ENCODE results near the gene LYRM1.

Gene LYRM1

GRCh38 chr16:20918486-20919239 lies 18.1 kb downstream of the LYRM1 start:
- Histone ChIP-seq H3K4me3 (ENCODE audit: insufficient read depth, low read length, poor library complexity, severe bottlenecking) (no peak overlapping the region), H3K79me2 (ENCODE audit: insufficient read depth, low read length) (no peaks in the 10 kb centered on the region), H3K27me3 (ENCODE audit: low read length) (no peaks in the 10 kb centered on the region), H3K9me2 (replicated peaks; ENCODE audit: insufficient read depth, low read length) (no peaks in the 10 kb centered on the region), H3K36me3 (ENCODE audit: low read length) (no peaks in the 10 kb centered on the region), H3F3A (ENCODE audit: insufficient read depth) (peaks cover 8% of the 10 kb centered on the region), H4K20me1 (ENCODE audit: low read depth, low read length) (no peaks in the 10 kb centered on the region), H3K9ac (ENCODE audit: low read length) (no peak overlapping the region), H3K27ac (ENCODE audit: low read depth, low read length) (no peak overlapping the region), H3K4me2 (ENCODE audit: low read depth, low read length, poor library complexity, severe bottlenecking) (no peak overlapping the region), H2AFZ (ENCODE audit: low read depth, low read length, severe bottlenecking) (no peak overlapping the region), H3K9me3 (ENCODE audit: insufficient read depth, low read length) (no peaks in the 10 kb centered on the region)
- no peak for TF ChIP-seq EZH2phosphoT487 (conservative IDR thresholded peaks at IDR 0.05; ENCODE audit: low read length)
- no peak for TF ChIP-seq CTCF (IDR thresholded peaks at IDR 0.05; ENCODE audit: insufficient read depth, low read length, poor library complexity, severe bottlenecking)

GRCh38 chr16:20920091-20920490 lies 19.5 kb downstream of the LYRM1 start:
- H3K9me3 ChIP-seq (ENCODE audit: insufficient read depth, low read length): no peaks in the 10 kb centered on the region
- no peaks in the 10 kb centered on the region for H3K9me2 ChIP-seq (replicated peaks; ENCODE audit: insufficient read depth, low read length)
- no peak overlapping the region for H3K9ac ChIP-seq (ENCODE audit: low read length)
- no peak overlapping the region for H3K4me3 ChIP-seq (ENCODE audit: insufficient read depth, low read length, poor library complexity, severe bottlenecking)
- no peak for TF ChIP-seq CTCF (IDR thresholded peaks at IDR 0.05; ENCODE audit: insufficient read depth, low read length, poor library complexity, severe bottlenecking)
- TF ChIP-seq EZH2phosphoT487 (conservative IDR thresholded peaks at IDR 0.05; ENCODE audit: low read length): no peak
- peaks cover 8% of the 10 kb centered on the region; the same call in 1 of the 2 replicates for H3F3A ChIP-seq (ENCODE audit: insufficient read depth)
- H3K36me3 ChIP-seq (ENCODE audit: low read length): no peaks in the 10 kb centered on the region
- no peak overlapping the region for H2AFZ ChIP-seq (ENCODE audit: low read depth, low read length, severe bottlenecking)
- H3K27me3 ChIP-seq (ENCODE audit: low read length): no peaks in the 10 kb centered on the region
- no peaks in the 10 kb centered on the region for H4K20me1 ChIP-seq (ENCODE audit: low read depth, low read length)
- no peaks in the 10 kb centered on the region for H3K79me2 ChIP-seq (ENCODE audit: insufficient read depth, low read length)
- H3K4me2 ChIP-seq (ENCODE audit: low read depth, low read length, poor library complexity, severe bottlenecking): no peak overlapping the region
- H3K27ac ChIP-seq (ENCODE audit: low read depth, low read length): no peak overlapping the region

GRCh38 chr16:20920799-20921198 lies 20.2 kb downstream of the LYRM1 start:
- Histone ChIP-seq H3K79me2 (ENCODE audit: insufficient read depth, low read length) (no peaks in the 10 kb centered on the region), H3K36me3 (ENCODE audit: low read length) (no peaks in the 10 kb centered on the region), H3K4me2 (ENCODE audit: low read depth, low read length, poor library complexity, severe bottlenecking) (no peak overlapping the region), H3K9me3 (ENCODE audit: insufficient read depth, low read length) (no peaks in the 10 kb centered on the region), H3K27me3 (ENCODE audit: low read length) (no peaks in the 10 kb centered on the region), H3K9ac (ENCODE audit: low read length) (no peak overlapping the region), H3F3A (ENCODE audit: insufficient read depth) (0 out of 2 replicates have a peak, but pooled peaks cover 3% of the 10 kb centered on the region), H3K4me3 (ENCODE audit: insufficient read depth, low read length, poor library complexity, severe bottlenecking) (no peak overlapping the region), H2AFZ (ENCODE audit: low read depth, low read length, severe bottlenecking) (no peak overlapping the region), H4K20me1 (ENCODE audit: low read depth, low read length) (no peaks in the 10 kb centered on the region), H3K9me2 (replicated peaks; ENCODE audit: insufficient read depth, low read length) (no peaks in the 10 kb centered on the region), H3K27ac (ENCODE audit: low read depth, low read length) (no peak overlapping the region)
- TF ChIP-seq EZH2phosphoT487 (conservative IDR thresholded peaks at IDR 0.05; ENCODE audit: low read length) (no peak), CTCF (IDR thresholded peaks at IDR 0.05; ENCODE audit: insufficient read depth, low read length, poor library complexity, severe bottlenecking) (no peak)
